ENCODE measurements around the gene GFRA4. TPM values are rescaled to one million over a fixed set of nuclear protein-coding genes. Genes with fewer than 3 reads are reported as not detected.

Gene GFRA4
- total RNA-seq, 1 experiment from 2014 or later: not detected

DNA sequence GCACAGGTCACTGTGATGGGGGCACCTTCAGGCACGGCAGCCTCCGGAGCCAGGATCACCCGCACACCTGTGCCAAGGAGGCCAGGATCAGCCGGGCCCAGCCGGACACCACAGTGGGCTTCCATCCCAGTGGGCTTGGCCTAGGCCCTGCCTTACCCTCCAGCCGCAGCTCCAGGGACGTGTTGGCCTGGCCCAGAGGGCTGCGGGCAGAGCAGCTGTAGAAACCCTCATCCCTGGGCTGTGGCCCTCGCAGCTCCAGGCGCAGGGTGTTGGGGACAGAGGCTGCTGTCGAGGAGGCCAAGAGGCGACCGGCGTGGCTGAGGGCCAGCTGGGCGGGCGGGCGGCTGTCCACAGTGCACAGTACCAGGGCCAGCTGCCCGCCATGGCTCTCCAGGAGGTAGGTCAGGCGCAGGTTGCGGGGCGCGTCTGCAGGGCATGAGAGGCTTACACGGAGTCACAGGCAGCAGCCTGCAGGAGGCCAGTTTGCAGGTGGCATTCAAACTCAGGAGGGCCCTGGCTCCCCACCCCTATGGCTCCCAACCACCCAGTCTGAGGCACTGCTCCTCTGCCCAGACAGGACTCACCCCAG lies 29.6 kb upstream of the GFRA4 start:
- ChIA-PET POLR2A (no interaction called here), CTCF (no interaction called here), RAD21 (ENCODE audit: low non-redundant PET in 1 of 2, low total read pairs in 2 of 2, uncharacterized antibody in 2 of 2, unreplicated experiment in 2 of 2) (no interaction called here)
- H2AFZ ChIP-seq (ENCODE audit: low read depth, low read length, poor library complexity, severe bottlenecking): no peak overlapping the region
- H3K9me2 ChIP-seq (ENCODE audit: insufficient read depth): no peaks in the 10 kb centered on the region
- H3K4me2 ChIP-seq (ENCODE audit: low read length): no peak overlapping the region
- intact Hi-C loops (cut with micrococcal nuclease): no loop called here
- TF ChIP-seq, protein P1, sequence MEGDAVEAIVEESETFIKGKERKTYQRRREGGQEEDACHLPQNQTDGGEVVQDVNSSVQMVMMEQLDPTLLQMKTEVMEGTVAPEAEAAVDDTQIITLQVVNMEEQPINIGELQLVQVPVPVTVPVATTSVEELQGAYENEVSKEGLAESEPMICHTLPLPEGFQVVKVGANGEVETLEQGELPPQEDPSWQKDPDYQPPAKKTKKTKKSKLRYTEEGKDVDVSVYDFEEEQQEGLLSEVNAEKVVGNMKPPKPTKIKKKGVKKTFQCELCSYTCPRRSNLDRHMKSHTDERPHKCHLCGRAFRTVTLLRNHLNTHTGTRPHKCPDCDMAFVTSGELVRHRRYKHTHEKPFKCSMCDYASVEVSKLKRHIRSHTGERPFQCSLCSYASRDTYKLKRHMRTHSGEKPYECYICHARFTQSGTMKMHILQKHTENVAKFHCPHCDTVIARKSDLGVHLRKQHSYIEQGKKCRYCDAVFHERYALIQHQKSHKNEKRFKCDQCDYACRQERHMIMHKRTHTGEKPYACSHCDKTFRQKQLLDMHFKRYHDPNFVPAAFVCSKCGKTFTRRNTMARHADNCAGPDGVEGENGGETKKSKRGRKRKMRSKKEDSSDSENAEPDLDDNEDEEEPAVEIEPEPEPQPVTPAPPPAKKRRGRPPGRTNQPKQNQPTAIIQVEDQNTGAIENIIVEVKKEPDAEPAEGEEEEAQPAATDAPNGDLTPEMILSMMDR (IDR thresholded peaks at IDR 0.05 in 2 of 3, conservative IDR thresholded peaks at IDR 0.05 in 1 of 3; ENCODE audit: borderline replicate concordance in 1 of 3, insufficient read depth in 1 of 3, low read depth in 2 of 3, low read length in 2 of 3): no peak
- TF ChIP-seq JUND (IDR thresholded peaks at IDR 0.05) (no peak), YY1 (IDR thresholded peaks at IDR 0.05; ENCODE audit: extremely low read depth, insufficient replicate concordance, low read depth, low read length) (no peak)
- TF ChIP-seq, protein P2, sequence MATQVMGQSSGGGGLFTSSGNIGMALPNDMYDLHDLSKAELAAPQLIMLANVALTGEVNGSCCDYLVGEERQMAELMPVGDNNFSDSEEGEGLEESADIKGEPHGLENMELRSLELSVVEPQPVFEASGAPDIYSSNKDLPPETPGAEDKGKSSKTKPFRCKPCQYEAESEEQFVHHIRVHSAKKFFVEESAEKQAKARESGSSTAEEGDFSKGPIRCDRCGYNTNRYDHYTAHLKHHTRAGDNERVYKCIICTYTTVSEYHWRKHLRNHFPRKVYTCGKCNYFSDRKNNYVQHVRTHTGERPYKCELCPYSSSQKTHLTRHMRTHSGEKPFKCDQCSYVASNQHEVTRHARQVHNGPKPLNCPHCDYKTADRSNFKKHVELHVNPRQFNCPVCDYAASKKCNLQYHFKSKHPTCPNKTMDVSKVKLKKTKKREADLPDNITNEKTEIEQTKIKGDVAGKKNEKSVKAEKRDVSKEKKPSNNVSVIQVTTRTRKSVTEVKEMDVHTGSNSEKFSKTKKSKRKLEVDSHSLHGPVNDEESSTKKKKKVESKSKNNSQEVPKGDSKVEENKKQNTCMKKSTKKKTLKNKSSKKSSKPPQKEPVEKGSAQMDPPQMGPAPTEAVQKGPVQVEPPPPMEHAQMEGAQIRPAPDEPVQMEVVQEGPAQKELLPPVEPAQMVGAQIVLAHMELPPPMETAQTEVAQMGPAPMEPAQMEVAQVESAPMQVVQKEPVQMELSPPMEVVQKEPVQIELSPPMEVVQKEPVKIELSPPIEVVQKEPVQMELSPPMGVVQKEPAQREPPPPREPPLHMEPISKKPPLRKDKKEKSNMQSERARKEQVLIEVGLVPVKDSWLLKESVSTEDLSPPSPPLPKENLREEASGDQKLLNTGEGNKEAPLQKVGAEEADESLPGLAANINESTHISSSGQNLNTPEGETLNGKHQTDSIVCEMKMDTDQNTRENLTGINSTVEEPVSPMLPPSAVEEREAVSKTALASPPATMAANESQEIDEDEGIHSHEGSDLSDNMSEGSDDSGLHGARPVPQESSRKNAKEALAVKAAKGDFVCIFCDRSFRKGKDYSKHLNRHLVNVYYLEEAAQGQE (IDR thresholded peaks at IDR 0.05; ENCODE audit: low read depth): no peak
- no peaks in the 10 kb centered on the region; a peak in 1 of 4 replicates for H3K9me3 ChIP-seq (ENCODE audit: control insufficient read depth in 1 of 2, insufficient read depth in 1 of 2, low read depth in 1 of 2, low read length in 2 of 2)
- H3K4me3 ChIP-seq (replicated peaks in 1 of 2; ENCODE audit: low read depth in 1 of 2, low read length in 2 of 2): no peak overlapping the region
- H3K27ac ChIP-seq (ENCODE audit: low read depth, low read length): no peak overlapping the region
- BruUV-seq (replicated peaks): no TSS peak
- peaks cover 0 to 3% of the 10 kb centered on the region in 2 experiments; a peak in 1 of 4 replicates for H3K4me1 ChIP-seq (ENCODE audit: control insufficient read depth in 1 of 2, insufficient read depth in 2 of 2, low read length in 2 of 2)
- H3K36me3 ChIP-seq (ENCODE audit: control insufficient read depth in 1 of 2, insufficient read depth in 2 of 2, low read length in 2 of 2): no peaks in the 10 kb centered on the region
- no peak for DNase-seq (ENCODE audit: low read depth, low spot score)
- H4K20me1 ChIP-seq (ENCODE audit: insufficient read depth): no peaks in the 10 kb centered on the region
- H3K9ac ChIP-seq (ENCODE audit: low read length): no peak overlapping the region
- H3K79me2 ChIP-seq (ENCODE audit: insufficient read depth, low read length): no peaks in the 10 kb centered on the region
- H3K27me3 ChIP-seq (ENCODE audit: insufficient read depth, low read length): no peaks in the 10 kb centered on the region
- ATAC-seq: no peak
